Activated CD4-positive, alpha-beta T cell treated with anti-CD3 and anti-CD28 coated beads, Interleukin-2, amount 10 ng/mL, durations not matched to agents 24 days and 14 days (primary cell): ENCODE measurements around the gene NRG3. TPM values are rescaled to one million over a fixed set of nuclear protein-coding genes. Genes with fewer than 3 reads are reported as not detected.

Experiments used
- DNase-seq: peaks from one replicate; pipeline ENCODE4 v3.0.0; 2022
- H3K27ac Mint-ChIP-seq: one replicate; pipeline ENCODE4 v1.8.0; 2022; ENCODE audit warnings: mild to moderate bottlenecking, mixed read lengths
- H3K27me3 Mint-ChIP-seq: one replicate; pipeline ENCODE4 v1.8.0; 2022; ENCODE audit warnings: mixed read lengths
- H3K36me3 Mint-ChIP-seq: one replicate; pipeline ENCODE4 v1.8.0; 2022; ENCODE audit warnings: low read depth, mild to moderate bottlenecking, mixed read lengths
- H3K4me1 Mint-ChIP-seq: one replicate; pipeline ENCODE4 v1.8.0; 2021; ENCODE audit warnings: mixed read lengths
- H3K4me3 Mint-ChIP-seq: one replicate; pipeline ENCODE4 v1.8.0; 2022; ENCODE audit warnings: mild to moderate bottlenecking, moderate library complexity, mixed read lengths
- H3K9me3 Mint-ChIP-seq: one replicate; pipeline ENCODE4 v1.8.0; 2021; ENCODE audit warnings: mixed read lengths
- intact Hi-C: fragments of 100-400 bp; cut with micrococcal nuclease; formaldehyde crosslinking; loops from one replicate; pipeline ENCODE4 v1.15.1; 2023
- total RNA-seq: library from RNA; stranded (reverse); gene quantifications from 2 replicates; pipeline ENCODE4 v1.2.3, GENCODE V29; 2022

The NRG3 gene
- total RNA-seq, 1 donor from 2014 or later: not detected

DNA sequence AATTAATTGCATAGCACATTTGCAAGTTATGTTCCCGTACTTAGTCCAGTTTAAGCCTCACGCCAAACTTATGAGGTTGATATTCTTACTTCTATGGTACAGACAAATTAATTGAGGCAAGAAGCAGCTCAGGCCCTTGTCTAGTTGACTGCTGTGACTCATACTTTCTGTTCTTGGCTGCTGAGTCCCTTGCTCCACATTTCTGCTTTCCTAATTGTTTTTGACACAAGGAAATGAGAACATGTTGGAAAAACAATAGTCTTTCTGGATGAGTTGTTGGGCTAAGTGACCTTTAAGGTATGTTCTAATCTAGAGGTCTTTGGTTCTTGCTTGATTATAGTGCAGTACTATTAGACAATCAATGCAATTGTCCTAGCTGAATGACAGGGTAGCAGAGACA, 331.8 kb downstream of the NRG3 start:
- intact Hi-C loops: no loop called here
- H3K9me3 Mint-ChIP-seq: no peaks in the 10 kb centered on the region
- no peak overlapping the region for H3K27ac Mint-ChIP-seq
- no peak overlapping the region for H3K4me3 Mint-ChIP-seq
- no peaks in the 10 kb centered on the region for H3K27me3 Mint-ChIP-seq
- DNase-seq: no peak
- no peaks in the 10 kb centered on the region for H3K36me3 Mint-ChIP-seq
- H3K4me1 Mint-ChIP-seq: no peaks in the 10 kb centered on the region

DNA sequence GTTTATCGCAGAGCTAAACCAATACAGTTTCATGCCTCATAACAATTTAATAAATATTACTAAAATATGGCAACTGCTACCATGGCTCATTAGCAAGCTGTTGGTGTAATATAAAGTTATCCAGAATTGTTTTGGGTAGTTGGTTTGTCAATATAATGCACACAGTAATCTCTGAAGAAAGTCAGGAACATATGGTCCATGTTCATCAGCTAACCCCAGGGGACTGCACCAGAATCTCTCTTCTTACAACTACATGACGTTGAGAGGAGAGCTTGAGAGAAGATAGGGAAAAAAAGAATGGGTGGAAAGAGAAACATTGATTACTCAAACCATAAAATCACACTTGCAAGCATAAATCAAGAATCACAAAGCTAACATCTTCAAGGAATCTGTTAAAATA, 333.7 kb downstream of the NRG3 start:
- H3K9me3 Mint-ChIP-seq: no peaks in the 10 kb centered on the region
- no peak overlapping the region for H3K27ac Mint-ChIP-seq
- intact Hi-C loops: no loop called here
- H3K4me3 Mint-ChIP-seq: no peak overlapping the region
- DNase-seq: no peak
- H3K36me3 Mint-ChIP-seq: no peaks in the 10 kb centered on the region
- H3K4me1 Mint-ChIP-seq: no peaks in the 10 kb centered on the region
- no peaks in the 10 kb centered on the region for H3K27me3 Mint-ChIP-seq

DNA sequence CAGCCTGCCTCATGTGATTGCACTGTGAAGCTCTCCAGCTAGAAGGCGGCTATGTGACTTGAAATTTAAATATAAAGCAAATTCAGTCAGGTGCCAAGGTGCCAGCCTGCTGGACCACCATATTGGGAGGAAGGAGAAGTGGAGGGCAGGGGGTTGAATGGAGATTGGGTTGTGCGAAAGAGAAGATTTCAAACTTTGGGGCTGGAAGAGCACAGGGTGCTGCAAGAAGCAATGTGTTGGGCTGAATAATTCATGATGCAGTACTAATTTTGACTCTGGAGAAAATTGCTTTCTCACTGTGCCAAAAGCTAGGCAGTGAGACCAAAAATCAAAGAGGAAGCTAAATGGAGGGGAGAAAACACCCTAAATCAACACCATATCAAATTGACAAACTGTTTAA, 335.3 kb downstream of the NRG3 start:
- Mint-ChIP-seq H3K9me3 (no peaks in the 10 kb centered on the region), H3K36me3 (no peaks in the 10 kb centered on the region), H3K27ac (no peak overlapping the region), H3K4me1 (no peaks in the 10 kb centered on the region), H3K27me3 (no peaks in the 10 kb centered on the region), H3K4me3 (no peak overlapping the region)
- no peak for DNase-seq
- intact Hi-C loops: no loop called here

DNA sequence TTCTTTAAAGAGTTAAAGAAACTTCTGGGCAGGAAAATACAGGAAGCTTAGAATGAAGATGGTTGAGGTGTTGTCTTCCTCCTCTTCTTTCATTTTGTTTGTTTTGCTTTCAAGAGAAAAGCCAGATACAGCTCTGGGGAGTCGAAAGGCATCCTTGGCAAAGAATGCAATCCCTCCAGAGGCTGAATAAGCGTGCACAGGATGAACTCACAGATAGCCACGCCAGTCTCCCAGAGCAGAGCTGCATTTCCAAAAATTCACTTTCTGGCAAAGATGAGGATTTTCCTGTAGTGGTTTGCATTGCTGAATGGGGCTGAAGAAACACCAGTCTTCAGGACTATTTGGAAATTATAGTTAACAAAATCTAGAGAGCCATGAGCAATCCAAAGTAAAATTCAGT, 336.4 kb downstream of the NRG3 start:
- no peaks in the 10 kb centered on the region for H3K9me3 Mint-ChIP-seq
- intact Hi-C loops: no loop called here
- H3K36me3 Mint-ChIP-seq: no peaks in the 10 kb centered on the region
- no peaks in the 10 kb centered on the region for H3K27me3 Mint-ChIP-seq
- no peak for DNase-seq
- no peak overlapping the region for H3K4me3 Mint-ChIP-seq
- no peaks in the 10 kb centered on the region for H3K4me1 Mint-ChIP-seq
- no peak overlapping the region for H3K27ac Mint-ChIP-seq

DNA sequence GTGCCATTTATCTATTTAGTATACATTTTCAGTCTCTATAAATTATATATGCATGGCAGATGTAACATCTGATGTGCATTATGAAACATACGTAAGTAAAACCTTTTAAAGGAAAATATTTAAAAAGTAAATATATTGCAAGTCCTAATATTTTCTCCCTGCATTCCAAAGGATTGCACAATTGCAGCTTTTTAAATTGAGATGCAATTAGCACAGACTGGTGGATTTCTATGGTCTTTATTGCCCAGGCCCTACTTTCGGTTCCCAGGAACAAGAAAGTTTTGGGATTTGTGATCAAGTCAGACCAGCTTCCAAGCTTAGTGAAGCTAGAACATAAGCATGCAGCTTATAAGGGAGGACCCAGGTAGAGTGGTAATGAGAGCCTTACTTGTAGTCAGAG, 337.8 kb downstream of the NRG3 start:
- H3K27ac Mint-ChIP-seq: no peak overlapping the region
- DNase-seq: no peak
- no peak overlapping the region for H3K4me3 Mint-ChIP-seq
- intact Hi-C loops: no loop called here
- H3K27me3 Mint-ChIP-seq: no peaks in the 10 kb centered on the region
- H3K9me3 Mint-ChIP-seq: no peaks in the 10 kb centered on the region
- H3K4me1 Mint-ChIP-seq: no peaks in the 10 kb centered on the region
- H3K36me3 Mint-ChIP-seq: no peaks in the 10 kb centered on the region

DNA sequence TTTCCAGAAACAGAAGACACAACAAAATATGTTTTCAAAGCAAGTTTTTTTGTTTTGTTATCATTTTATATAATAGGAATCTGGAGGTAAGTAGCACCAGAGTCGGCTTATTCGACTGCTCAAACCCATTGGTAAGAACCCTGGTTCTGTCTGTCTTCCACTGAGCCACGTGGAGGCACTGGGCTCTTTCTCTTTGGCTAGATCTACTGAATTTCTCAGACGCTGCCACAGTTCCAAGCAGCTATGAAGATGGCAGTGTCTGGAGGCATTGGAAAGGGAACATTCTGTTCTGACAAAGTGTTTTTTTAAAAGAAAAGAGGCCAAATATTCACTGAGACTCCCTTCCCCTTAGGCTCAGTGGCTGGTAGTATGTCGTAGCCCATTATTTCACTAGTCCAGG, 338.8 kb downstream of the NRG3 start:
- Mint-ChIP-seq H3K36me3 (no peaks in the 10 kb centered on the region), H3K4me1 (no peaks in the 10 kb centered on the region), H3K4me3 (no peak overlapping the region), H3K27ac (no peak overlapping the region), H3K9me3 (no peaks in the 10 kb centered on the region), H3K27me3 (no peaks in the 10 kb centered on the region)
- DNase-seq: no peak
- intact Hi-C loops: no loop called here

DNA sequence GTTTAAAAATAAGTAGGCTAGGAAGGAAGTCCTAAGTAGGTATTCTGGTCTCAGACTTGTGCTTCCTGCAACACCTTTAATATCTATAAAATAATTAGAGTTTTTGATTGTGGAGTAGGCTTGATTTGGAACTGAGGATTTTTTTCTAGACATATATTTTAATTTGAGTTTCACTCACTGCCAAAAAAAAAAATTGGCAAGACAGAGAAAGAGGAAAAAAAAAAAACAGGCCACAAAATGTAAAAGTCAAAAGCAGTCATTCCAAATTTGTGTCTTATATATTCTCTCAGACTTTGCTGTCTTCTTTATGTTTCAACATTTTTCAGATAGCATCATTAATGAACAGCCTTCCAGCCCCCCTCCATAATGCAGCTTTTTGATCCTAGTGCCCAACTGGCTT, 346.1 kb downstream of the NRG3 start:
- no peak for DNase-seq
- Mint-ChIP-seq H3K4me1 (no peaks in the 10 kb centered on the region), H3K27ac (no peak overlapping the region), H3K9me3 (no peaks in the 10 kb centered on the region), H3K4me3 (no peak overlapping the region), H3K36me3 (no peaks in the 10 kb centered on the region), H3K27me3 (no peaks in the 10 kb centered on the region)
- intact Hi-C loops: no loop called here

DNA sequence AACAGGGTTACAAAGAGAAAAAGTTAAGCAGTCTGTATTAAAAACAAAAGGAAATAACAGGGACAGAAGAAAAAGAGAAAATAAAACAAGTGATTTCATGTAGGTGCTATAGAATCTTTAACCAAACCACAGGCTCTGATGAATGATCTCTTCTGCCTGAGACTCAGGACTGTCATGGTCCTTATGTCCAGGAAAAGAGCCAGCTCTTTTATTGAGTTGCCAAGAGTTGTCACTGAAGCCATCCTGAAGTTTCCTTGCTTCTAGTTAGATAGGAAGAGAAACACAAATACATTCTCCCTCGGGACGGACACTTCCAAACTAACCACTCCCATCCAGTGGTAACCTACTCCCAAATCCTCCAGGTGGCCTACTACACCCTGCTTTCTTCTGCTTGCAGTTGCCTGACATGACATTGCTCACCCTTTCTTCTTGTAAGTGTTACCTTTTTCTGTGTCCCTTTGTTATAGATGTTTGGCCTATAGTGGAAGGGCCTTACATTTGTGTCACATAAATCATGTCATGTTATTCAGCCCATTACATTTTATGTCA, 346.7 kb downstream of the NRG3 start:
- no peaks in the 10 kb centered on the region for H3K9me3 Mint-ChIP-seq
- no peak overlapping the region for H3K27ac Mint-ChIP-seq
- no peak overlapping the region for H3K4me3 Mint-ChIP-seq
- no peaks in the 10 kb centered on the region for H3K36me3 Mint-ChIP-seq
- intact Hi-C loops: no loop called here
- no peak for DNase-seq
- no peaks in the 10 kb centered on the region for H3K27me3 Mint-ChIP-seq
- no peaks in the 10 kb centered on the region for H3K4me1 Mint-ChIP-seq

DNA sequence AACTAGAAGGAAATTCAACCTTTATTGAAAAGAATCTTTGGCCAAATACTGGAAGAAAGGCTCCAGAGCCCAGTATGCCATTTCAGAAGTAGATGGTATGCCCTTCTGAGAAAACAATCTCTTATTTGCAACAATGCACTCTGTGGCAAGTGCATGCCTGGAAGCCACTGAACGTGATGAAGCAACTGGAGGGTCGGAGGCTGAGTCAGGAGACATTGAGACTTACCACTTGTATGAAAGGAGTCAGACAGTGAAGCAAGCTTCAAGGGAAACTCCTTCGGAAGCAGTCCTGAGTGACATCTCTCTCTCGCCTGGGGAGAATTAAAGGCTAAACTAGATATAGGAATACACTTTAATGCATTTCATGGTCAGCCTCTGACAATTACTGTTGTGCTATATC, 353.7 kb downstream of the NRG3 start:
- intact Hi-C loops: no loop called here
- Mint-ChIP-seq H3K4me3 (no peak overlapping the region), H3K4me1 (no peaks in the 10 kb centered on the region), H3K27ac (no peak overlapping the region), H3K9me3 (no peaks in the 10 kb centered on the region), H3K27me3 (no peaks in the 10 kb centered on the region), H3K36me3 (no peaks in the 10 kb centered on the region)
- DNase-seq: no peak

DNA sequence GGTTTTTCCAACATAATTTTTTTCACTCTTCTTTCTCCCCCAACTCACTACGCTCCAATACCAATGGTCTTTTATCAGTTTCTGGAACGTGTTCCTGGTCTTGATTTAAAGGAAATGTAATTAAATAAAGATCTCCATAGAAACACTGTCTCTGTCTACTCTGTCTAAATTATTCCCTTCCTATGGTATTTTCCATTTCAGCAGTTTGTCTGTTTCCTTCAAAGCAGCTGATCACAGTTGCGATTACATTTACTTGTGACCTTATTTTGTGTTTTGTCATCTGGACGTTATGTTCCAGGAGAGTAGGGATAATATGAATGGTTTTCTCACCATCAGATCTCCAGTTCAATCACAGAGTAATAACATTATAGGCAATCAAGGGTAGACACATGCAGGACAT, 359.2 kb downstream of the NRG3 start:
- Mint-ChIP-seq H3K27me3 (no peaks in the 10 kb centered on the region), H3K9me3 (no peaks in the 10 kb centered on the region), H3K4me3 (no peak overlapping the region), H3K4me1 (no peaks in the 10 kb centered on the region), H3K27ac (no peak overlapping the region), H3K36me3 (no peaks in the 10 kb centered on the region)
- intact Hi-C loops: no loop called here
- no peak for DNase-seq

DNA sequence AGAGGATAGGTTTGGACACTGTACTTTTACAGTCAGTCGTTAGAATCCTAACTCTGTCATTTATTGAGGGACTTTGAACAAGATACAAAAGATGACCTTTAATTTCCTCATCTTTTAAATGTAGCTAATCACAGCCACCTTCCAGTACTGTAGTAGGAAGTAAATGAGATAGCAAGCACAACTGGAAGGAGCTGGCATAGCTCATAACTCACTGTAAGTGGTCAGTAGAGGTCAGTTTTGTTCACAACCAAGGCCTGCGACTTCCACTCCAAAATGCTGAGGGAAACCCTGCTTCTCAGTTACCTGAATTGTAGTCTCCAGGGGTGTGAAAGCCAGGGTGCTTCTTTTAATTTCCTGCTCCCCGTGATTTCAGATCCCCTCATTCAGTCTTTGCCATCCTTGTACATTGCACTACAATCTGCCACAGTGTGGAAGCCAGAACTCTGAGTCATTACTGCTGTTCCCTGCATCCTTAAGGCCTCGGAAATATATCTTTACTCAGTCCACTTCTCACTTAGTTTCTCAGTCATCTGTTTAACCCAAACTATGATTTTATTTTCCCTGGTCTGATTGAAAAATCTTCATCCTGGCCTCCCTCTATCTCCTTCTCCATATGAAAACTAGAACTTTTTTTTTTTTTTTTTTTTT, 361.2 kb downstream of the NRG3 start:
- DNase-seq: no peak
- Mint-ChIP-seq H3K9me3 (no peaks in the 10 kb centered on the region), H3K27me3 (no peaks in the 10 kb centered on the region), H3K27ac (no peak overlapping the region), H3K4me3 (no peak overlapping the region), H3K36me3 (no peaks in the 10 kb centered on the region), H3K4me1 (no peaks in the 10 kb centered on the region)
- intact Hi-C loops: no loop called here

DNA sequence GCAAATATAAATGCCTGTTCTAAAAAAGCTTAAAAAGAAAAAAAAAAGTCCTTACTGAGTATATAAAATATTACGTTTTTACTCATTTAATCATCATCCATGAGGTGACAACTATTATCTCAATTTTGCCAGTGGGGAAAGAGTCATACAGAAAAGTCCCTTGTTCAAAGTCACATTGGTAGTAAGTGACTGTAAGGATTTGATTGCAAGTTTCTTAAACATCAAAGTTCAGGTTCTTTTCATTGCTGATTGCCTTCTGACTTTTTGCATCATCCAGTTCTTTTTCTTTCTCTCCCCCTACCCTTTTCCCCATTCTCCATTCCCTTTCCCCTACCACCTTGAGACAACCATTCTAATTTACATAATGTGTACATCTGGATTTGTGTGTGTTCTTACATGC, 363.3 kb downstream of the NRG3 start:
- H3K4me3 Mint-ChIP-seq: no peak overlapping the region
- no peak overlapping the region for H3K27ac Mint-ChIP-seq
- DNase-seq: no peak
- no peaks in the 10 kb centered on the region for H3K9me3 Mint-ChIP-seq
- H3K36me3 Mint-ChIP-seq: no peaks in the 10 kb centered on the region
- H3K27me3 Mint-ChIP-seq: no peaks in the 10 kb centered on the region
- intact Hi-C loops: no loop called here
- no peaks in the 10 kb centered on the region for H3K4me1 Mint-ChIP-seq

DNA sequence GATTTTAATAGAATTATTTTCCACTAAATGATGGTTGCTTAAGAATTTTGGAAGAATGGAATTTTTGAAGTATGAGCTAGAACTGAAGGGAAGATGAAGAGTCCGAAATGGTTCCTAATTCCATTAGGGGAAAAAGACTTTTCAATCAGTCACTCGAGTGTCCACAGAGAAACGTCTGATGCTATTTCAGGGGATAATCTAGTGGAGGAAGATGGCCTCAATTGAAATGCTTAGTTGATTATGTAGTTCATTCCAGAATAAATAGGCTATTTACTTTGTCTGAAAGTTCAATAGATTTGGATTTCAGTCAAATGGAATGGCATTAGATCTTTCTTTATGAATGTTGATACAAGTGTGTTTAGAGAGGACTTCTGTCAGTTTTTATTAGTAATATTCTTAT, 365.4 kb downstream of the NRG3 start:
- no peak for DNase-seq
- Mint-ChIP-seq H3K27ac (no peak overlapping the region), H3K9me3 (no peaks in the 10 kb centered on the region), H3K4me3 (no peak overlapping the region), H3K27me3 (no peaks in the 10 kb centered on the region), H3K36me3 (no peaks in the 10 kb centered on the region), H3K4me1 (no peaks in the 10 kb centered on the region)
- intact Hi-C loops: no loop called here

DNA sequence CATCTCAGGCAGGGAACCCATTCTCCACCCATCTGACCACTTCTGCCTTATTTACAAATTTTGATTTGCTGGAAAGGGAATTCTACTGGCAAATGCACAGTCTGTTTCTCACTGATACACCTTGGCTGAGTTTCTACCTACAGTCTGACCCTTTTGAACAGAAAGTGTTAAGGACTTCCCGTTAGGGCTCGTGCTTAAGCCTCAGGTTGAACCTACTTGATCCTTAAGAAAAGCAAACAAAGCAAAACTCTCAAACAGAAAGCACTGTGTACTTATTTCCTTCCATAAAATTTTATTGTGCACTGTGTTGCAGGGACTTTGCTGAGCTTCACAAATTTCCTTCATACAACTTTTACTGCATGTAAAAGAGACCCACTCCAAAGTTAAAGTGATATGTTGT, 367.8 kb downstream of the NRG3 start:
- Mint-ChIP-seq H3K27ac (no peak overlapping the region), H3K27me3 (no peaks in the 10 kb centered on the region), H3K9me3 (no peaks in the 10 kb centered on the region), H3K36me3 (no peaks in the 10 kb centered on the region), H3K4me1 (no peaks in the 10 kb centered on the region), H3K4me3 (no peak overlapping the region)
- intact Hi-C loops: no loop called here
- DNase-seq: no peak

DNA sequence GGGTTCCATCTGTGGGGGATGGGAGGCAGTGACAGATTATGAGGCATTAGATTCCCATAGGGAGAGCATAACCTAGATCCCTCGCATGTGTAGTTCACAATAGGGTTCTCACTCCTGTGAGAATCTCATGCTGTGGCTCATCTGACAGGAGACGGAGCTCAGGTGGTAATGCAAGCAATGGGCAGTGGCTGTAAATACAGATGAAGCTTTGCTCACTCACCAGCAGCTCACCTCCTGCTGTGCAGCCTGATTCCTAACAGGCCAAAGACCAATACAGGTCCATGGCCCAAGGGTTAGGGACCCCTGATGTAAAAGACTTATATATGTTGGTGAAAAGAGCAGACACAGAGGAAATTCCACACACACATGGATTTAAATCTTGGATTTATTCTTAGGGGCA, 370.2 kb downstream of the NRG3 start:
- DNase-seq: no peak
- Mint-ChIP-seq H3K36me3 (no peaks in the 10 kb centered on the region), H3K27me3 (no peaks in the 10 kb centered on the region), H3K27ac (no peak overlapping the region), H3K4me1 (no peaks in the 10 kb centered on the region), H3K9me3 (no peaks in the 10 kb centered on the region), H3K4me3 (no peak overlapping the region)
- intact Hi-C loops: no loop called here
